ENCODE data around the gene COL12A1.

Gene COL12A1

DNA sequence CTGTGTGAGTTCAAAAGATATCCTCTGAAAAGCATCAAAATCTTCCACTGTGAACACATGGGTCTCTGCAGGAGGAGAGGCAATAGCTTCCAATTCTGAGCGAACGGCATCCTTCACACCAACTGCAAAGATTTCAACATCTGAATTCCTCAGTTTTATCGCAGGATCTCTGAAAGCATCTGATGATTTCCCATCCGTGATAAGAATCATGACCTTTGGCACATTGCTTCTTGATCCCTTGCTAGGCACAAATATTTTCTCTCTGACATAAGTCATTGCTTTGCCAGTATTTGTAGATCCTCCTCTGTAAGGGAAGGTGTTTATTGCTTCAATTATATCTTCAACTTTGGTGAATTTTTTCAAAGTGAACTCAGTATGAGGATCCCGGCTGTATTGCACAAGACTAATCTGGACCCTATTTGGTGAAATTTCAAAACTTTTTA lies 22.7 kb downstream of the COL12A1 start:
- DNase-seq (ENCODE audit: low read depth), result no peak
- TF ChIP-seq, protein P1, sequence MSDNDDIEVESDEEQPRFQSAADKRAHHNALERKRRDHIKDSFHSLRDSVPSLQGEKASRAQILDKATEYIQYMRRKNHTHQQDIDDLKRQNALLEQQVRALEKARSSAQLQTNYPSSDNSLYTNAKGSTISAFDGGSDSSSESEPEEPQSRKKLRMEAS (IDR thresholded peaks at IDR 0.05; ENCODE audit: low read depth, low read length), result no peak
- TF ChIP-seq, protein P2, sequence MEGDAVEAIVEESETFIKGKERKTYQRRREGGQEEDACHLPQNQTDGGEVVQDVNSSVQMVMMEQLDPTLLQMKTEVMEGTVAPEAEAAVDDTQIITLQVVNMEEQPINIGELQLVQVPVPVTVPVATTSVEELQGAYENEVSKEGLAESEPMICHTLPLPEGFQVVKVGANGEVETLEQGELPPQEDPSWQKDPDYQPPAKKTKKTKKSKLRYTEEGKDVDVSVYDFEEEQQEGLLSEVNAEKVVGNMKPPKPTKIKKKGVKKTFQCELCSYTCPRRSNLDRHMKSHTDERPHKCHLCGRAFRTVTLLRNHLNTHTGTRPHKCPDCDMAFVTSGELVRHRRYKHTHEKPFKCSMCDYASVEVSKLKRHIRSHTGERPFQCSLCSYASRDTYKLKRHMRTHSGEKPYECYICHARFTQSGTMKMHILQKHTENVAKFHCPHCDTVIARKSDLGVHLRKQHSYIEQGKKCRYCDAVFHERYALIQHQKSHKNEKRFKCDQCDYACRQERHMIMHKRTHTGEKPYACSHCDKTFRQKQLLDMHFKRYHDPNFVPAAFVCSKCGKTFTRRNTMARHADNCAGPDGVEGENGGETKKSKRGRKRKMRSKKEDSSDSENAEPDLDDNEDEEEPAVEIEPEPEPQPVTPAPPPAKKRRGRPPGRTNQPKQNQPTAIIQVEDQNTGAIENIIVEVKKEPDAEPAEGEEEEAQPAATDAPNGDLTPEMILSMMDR (IDR thresholded peaks at IDR 0.05; ENCODE audit: low read depth, low read length), result no peak
- TF ChIP-seq MYC (IDR thresholded peaks at IDR 0.05; ENCODE audit: low read depth, low read length) (no peak), POLR2A (IDR thresholded peaks at IDR 0.05; ENCODE audit: extremely low read depth, insufficient read length) (no peak)

DNA sequence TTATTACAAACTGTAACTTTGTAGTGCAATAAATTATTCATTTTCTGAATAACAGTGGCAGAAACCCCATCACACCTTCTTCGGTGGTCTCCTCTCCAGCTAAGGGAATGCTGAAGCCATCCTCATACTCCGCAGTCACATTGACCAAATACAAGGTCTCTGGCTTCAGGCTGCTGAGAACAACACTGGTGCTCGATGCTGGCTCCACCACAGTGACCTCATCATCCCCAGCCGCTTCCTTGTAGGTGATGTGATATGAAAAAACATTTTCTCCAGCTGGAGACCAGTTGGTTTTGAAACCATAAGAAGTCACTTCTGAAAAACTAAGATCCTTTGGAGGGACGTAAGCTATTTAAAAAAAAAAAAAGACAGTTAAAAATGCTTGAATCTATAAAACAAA lies 25.0 kb downstream of the COL12A1 start:
- no peak for DNase-seq (ENCODE audit: low read depth)
- TF ChIP-seq POLR2A (IDR thresholded peaks at IDR 0.05; ENCODE audit: extremely low read depth, insufficient read length) (no peak), MYC (IDR thresholded peaks at IDR 0.05; ENCODE audit: low read depth, low read length) (no peak)
- TF ChIP-seq, protein P2 (IDR thresholded peaks at IDR 0.05; ENCODE audit: low read depth, low read length), result no peak
- H3K4me3 ChIP-seq (ENCODE audit: low read depth, low read length), result no peak overlapping the region

More for the DNA sequence above, 22.7 kb downstream of the COL12A1 start:
- no peak overlapping the region for H3K4me3 ChIP-seq (ENCODE audit: low read depth, low read length)

DNA sequence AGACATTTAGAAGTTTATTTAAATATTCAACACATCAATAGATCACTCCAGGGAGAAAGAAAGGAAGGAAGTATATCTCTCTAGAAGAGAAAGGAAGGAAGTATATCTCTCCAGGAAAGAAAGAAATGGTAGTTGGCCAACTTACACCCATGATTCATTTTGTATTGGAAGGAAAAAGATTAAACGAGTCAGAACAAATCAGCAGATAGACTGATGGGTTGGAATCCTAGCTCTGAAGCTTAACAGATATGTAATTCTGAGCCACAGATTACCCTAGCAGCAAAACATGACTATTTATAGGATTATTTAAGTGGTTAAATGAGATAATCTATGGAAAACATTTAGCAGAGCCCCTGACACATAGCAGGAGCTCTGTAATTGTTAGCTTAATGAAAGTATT lies 27.1 kb downstream of the COL12A1 start:
- no peak overlapping the region for H3K4me3 ChIP-seq (ENCODE audit: low read depth, low read length)
- TF ChIP-seq POLR2A (IDR thresholded peaks at IDR 0.05; ENCODE audit: extremely low read depth, insufficient read length), result no peak
- TF ChIP-seq, protein P2 (IDR thresholded peaks at IDR 0.05; ENCODE audit: low read depth, low read length), result no peak
- TF ChIP-seq, protein P1 (IDR thresholded peaks at IDR 0.05; ENCODE audit: low read depth, low read length), result no peak
- TF ChIP-seq MYC (IDR thresholded peaks at IDR 0.05; ENCODE audit: low read depth, low read length), result no peak
- no peak for DNase-seq (ENCODE audit: low read depth)

DNA sequence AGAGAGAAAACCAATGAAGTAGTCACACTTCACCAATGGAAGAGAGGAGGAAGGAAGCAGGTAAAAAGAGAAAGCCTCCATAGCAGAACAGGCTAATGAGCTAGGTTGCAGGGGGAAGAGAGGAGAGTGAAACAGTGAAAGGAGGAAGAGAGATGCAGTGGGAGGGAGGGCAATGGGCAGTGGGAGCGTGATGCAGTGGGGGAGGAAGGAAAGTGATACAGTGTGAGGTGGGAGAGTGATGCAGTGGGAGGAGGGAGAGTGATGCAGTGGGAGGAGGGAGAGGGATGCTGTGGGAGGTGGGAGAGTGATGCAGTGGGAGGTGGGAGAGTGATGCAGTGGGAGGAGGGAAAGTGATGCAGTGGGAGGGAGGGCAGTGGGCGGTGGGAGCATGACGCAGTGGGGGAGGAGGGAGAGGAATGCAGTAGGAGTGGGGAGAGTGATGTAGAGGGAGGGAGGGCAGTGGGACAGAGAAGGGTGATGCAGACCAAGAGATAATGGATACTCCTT lies 29.7 kb downstream of the COL12A1 start:
- DNase-seq (ENCODE audit: low read depth), result no peak
- TF ChIP-seq MYC (IDR thresholded peaks at IDR 0.05; ENCODE audit: low read depth, low read length) (no peak), POLR2A (IDR thresholded peaks at IDR 0.05; ENCODE audit: extremely low read depth, insufficient read length) (no peak)
- TF ChIP-seq, protein P2 (IDR thresholded peaks at IDR 0.05; ENCODE audit: low read depth, low read length), result no peak
- TF ChIP-seq, protein P1 (IDR thresholded peaks at IDR 0.05; ENCODE audit: low read depth, low read length), result no peak

DNA sequence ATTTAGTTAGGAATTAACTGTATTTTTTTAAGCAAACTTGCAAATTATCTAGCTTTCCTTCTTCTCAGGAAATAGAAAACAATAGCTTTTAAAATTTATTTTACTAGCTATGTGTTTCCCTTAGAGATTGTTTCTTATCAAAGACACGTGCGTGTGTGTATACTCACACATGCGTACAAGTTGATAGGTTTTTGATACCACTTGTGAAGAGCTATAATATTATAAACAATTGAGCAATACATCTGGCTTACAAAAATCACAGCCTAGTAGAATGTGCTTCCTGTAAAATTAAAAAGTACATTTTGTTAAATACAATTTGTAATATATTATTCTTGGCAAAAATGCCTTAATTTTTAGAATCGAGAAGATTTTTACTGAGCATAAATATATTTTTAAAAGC lies 33.9 kb downstream of the COL12A1 start:
- TF ChIP-seq, protein P1 (IDR thresholded peaks at IDR 0.05; ENCODE audit: low read depth, low read length), result no peak
- TF ChIP-seq, protein P2 (IDR thresholded peaks at IDR 0.05; ENCODE audit: low read depth, low read length), result no peak
- no peak for TF ChIP-seq POLR2A (IDR thresholded peaks at IDR 0.05; ENCODE audit: extremely low read depth, insufficient read length)
- no peak for TF ChIP-seq MYC (IDR thresholded peaks at IDR 0.05; ENCODE audit: low read depth, low read length)
- no peak overlapping the region for H3K4me3 ChIP-seq (ENCODE audit: low read depth, low read length)
- no peak for DNase-seq (ENCODE audit: low read depth)

More for the DNA sequence above, 29.7 kb downstream of the COL12A1 start:
- H3K4me3 ChIP-seq (ENCODE audit: low read depth, low read length), result no peak overlapping the region

DNA sequence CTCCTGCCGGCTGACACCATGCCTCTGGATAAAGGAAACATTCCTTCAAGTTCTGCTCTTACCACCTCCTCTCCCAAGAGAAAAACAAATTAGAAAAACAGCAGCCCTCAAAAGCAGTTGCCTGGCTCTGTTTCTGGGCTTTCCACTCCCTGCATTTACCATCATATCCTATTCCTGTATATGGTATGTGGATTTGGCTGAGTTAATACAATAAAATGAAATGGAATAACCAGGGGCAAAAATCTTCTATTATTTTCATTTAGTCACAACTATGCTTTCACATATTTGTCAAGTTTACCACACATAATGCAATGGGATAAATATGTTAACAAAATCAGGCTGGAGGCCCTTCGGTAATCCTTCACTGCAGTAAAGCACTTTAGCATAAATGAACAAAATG lies 34.3 kb downstream of the COL12A1 start:
- TF ChIP-seq, protein P1 (IDR thresholded peaks at IDR 0.05; ENCODE audit: low read depth, low read length), result no peak
- TF ChIP-seq POLR2A (IDR thresholded peaks at IDR 0.05; ENCODE audit: extremely low read depth, insufficient read length) (no peak), MYC (IDR thresholded peaks at IDR 0.05; ENCODE audit: low read depth, low read length) (no peak)
- TF ChIP-seq, protein P2 (IDR thresholded peaks at IDR 0.05; ENCODE audit: low read depth, low read length), result no peak
- no peak overlapping the region for H3K4me3 ChIP-seq (ENCODE audit: low read depth, low read length)
- no peak for DNase-seq (ENCODE audit: low read depth)
